B cell (primary cell): ENCODE measurements around the gene RASL11A. TPM values are rescaled to one million over a fixed set of nuclear protein-coding genes. Genes with fewer than 3 reads are reported as not detected.

Source experiments
- ATAC-seq: fragments of 200-7000 bp; cut with Tn5 transposase; one replicate; pipeline ENCODE4 v1.10.0; 2021; ENCODE audit warnings: low read depth, mild to moderate bottlenecking, moderate number of reproducible peaks, moderate library complexity
- CTCF ChIA-PET: fragments of 350-600 bp; sonication (Branson Sonifier 250); formaldehyde crosslinking; loops from one replicate; lab custom pipeline; 2021; ENCODE audit warnings: antibody characterized with exemption, inconsistent platforms; lab: Charles Lee
- POLR2A ChIA-PET: fragments of 350-600 bp; sonication (Branson Sonifier 250); formaldehyde crosslinking; loops from one replicate; lab custom pipeline; 2021; ENCODE audit warnings: antibody characterized with exemption; lab: Charles Lee
- DNase-seq: peaks from one replicate; pipeline ENCODE4 v3.0.0; 2013
- H2AFZ ChIP-seq: 2 replicates; pipeline ENCODE4 v1.6.1; 2012; ENCODE audit warnings: mild to moderate bottlenecking, low read depth, low read length; ENCODE audit not compliant: insufficient read depth, poor library complexity, severe bottlenecking
- H3K27ac ChIP-seq, 2 donors: 1 replicate in 1 of 2; 2 replicates in 1 of 2; pipeline ENCODE4 v1.5.1; 2012 to 2013; ENCODE audit warnings: low read length in 2 of 2, mild to moderate bottlenecking in 2 of 2, moderate library complexity in 1 of 2
- H3K27me3 ChIP-seq, 4 experiments: fragments of 200-600 bp in 1 of 4; sonication (generic) in 1 of 4; replicated peaks in 1 of 4; 1 replicate in 2 of 4; 2 replicates in 2 of 4; pipeline versions ENCODE4 v1.6.1 to v1.7.0; 2013 to 2016; ENCODE audit warnings: low read length in 3 of 4, mild to moderate bottlenecking in 2 of 4, mixed read lengths in 1 of 4, moderate library complexity in 1 of 4; ENCODE audit not compliant: insufficient read depth in 4 of 4, control insufficient read depth in 3 of 4; ENCODE audit errors: control extremely low read depth in 1 of 4
- H3K36me3 ChIP-seq, 2 experiments: replicated peaks in 1 of 2; 1 replicate in 1 of 2; 2 replicates in 1 of 2; pipeline versions ENCODE4 v1.6.1 to v1.7.1; 2013; ENCODE audit warnings: low read length in 1 of 2; ENCODE audit not compliant: insufficient read depth in 2 of 2, control insufficient read depth in 1 of 2; ENCODE audit errors: control extremely low read depth in 1 of 2, extremely low read depth in 1 of 2
- H3K4me1 ChIP-seq, 2 donors: fragments of 200-600 bp in 1 of 2; sonication (generic) in 1 of 2; 1 replicate in 1 of 2; 2 replicates in 1 of 2; pipeline versions ENCODE4 v1.5.1 to v1.6.1; 2013 to 2017; ENCODE audit warnings: low read length in 2 of 2; ENCODE audit not compliant: control insufficient read depth in 2 of 2, insufficient read depth in 2 of 2
- H3K4me2 ChIP-seq: replicated peaks from 2 replicates; pipeline ENCODE3; 2012; ENCODE audit warnings: mild to moderate bottlenecking, low read depth, low read length; ENCODE audit not compliant: poor library complexity, severe bottlenecking
- H3K4me3 ChIP-seq, 5 experiments: fragments of 200-600 bp in 1 of 5; sonication (generic) in 1 of 5; 1 replicate in 3 of 5; 2 replicates in 2 of 5; pipeline versions ENCODE4 v1.5.1 to v1.7.0; 2011 to 2016; ENCODE audit warnings: low read length in 4 of 5, mild to moderate bottlenecking in 4 of 5, low read depth in 2 of 5, control low read depth in 1 of 5, moderate library complexity in 1 of 5; ENCODE audit not compliant: insufficient read depth in 1 of 5; ENCODE audit errors: control extremely low read depth in 1 of 5, extremely low read depth in 1 of 5
- H3K79me2 ChIP-seq: fragments of 200-600 bp; sonication (generic); one replicate; pipeline ENCODE4 v1.6.0; 2016; ENCODE audit warnings: low read length; ENCODE audit not compliant: control insufficient read depth, insufficient read depth
- H3K9ac ChIP-seq: fragments of 200-600 bp; sonication (generic); 2 replicates; pipeline ENCODE4 v1.6.1; 2017; ENCODE audit warnings: mild to moderate bottlenecking, low read length, moderate library complexity
- H3K9me3 ChIP-seq, 3 donors: one replicate each; pipeline versions ENCODE4 v1.6.1 to v1.7.1; 2013; ENCODE audit warnings: low read length in 2 of 3; ENCODE audit not compliant: control insufficient read depth in 2 of 3, insufficient read depth in 1 of 3; ENCODE audit errors: control extremely low read depth in 1 of 3
- H4K20me1 ChIP-seq: 2 replicates; pipeline ENCODE4 v1.6.0; 2012; ENCODE audit warnings: mild to moderate bottlenecking, low read length; ENCODE audit not compliant: insufficient read depth, control insufficient read depth, poor library complexity, severe bottlenecking
- H3K27ac Mint-ChIP-seq: one replicate; pipeline ENCODE4 v1.8.0; 2021; ENCODE audit warnings: mixed read lengths
- H3K27me3 Mint-ChIP-seq: one replicate; pipeline ENCODE4 v1.8.0; 2021; ENCODE audit warnings: mixed read lengths
- H3K4me1 Mint-ChIP-seq: one replicate; pipeline ENCODE4 v1.8.0; 2021; ENCODE audit warnings: mixed read lengths
- H3K4me3 Mint-ChIP-seq: one replicate; pipeline ENCODE4 v1.8.0; 2021; ENCODE audit warnings: mixed read lengths
- H3K9me3 Mint-ChIP-seq: one replicate; pipeline ENCODE4 v1.8.0; 2022; ENCODE audit warnings: mixed read lengths; ENCODE audit not compliant: insufficient read depth
- CTCF ChIP-seq: fragments of 200-600 bp; IDR thresholded peaks from one replicate; pipeline ENCODE4 v1.8.0; 2022; ENCODE audit warnings: antibody characterized with exemption, mild to moderate bottlenecking
- EZH2 ChIP-seq: IDR thresholded peaks from 2 replicates; pipeline ENCODE4 v1.6.1; 2012; ENCODE audit warnings: borderline replicate concordance, low read depth, mild to moderate bottlenecking, moderate library complexity, low read length; ENCODE audit not compliant: insufficient read depth, poor library complexity, severe bottlenecking
- WGBS: methylation state at CpG from one replicate; pipeline ENCODE4 v1.1.5; 2013; ENCODE audit warnings: missing lambda C conversion rate; ENCODE audit not compliant: insufficient coverage; 5-methylcytosine and 5-hydroxymethylcytosine counted together
- intact Hi-C: fragments of 100-400 bp; cut with micrococcal nuclease; formaldehyde crosslinking; loops from one replicate; pipeline ENCODE4 v1.10.0; 2022
- polyA plus RNA-seq: library from polyadenylated mRNA; depleted of rRNA; stranded (reverse); fragments of >200 nt; gene quantifications from 2 replicates; pipeline ENCODE4 v1.2.3, GENCODE V29; 2012
- total RNA-seq, 2 donors: library from RNA; stranded (reverse); fragments of 120-200 nt in 1 of 2; gene quantifications; 1 replicate in 1 of 2; 2 replicates in 1 of 2; pipeline versions ENCODE4 v1.2.3 to v1.2.4, GENCODE V29; 2013 to 2022

RASL11A gene
- total and polyA plus RNA-seq, 2 donors (not counting 1 experiment from before 2014, with no cell fraction given): 0.89 to 4.8 TPM

GRCh38 chr13:27251166-27252091 lies 19.2 kb upstream of the RASL11A start, which contains the start of gene RPL21:
Gene RPL21 (plus strand): TSS chr13:27251558. CDS start chr13:27253777, 2,219 bp downstream.
- no peaks in the 10 kb centered on the region for H3K9me3 ChIP-seq
- Mint-ChIP-seq H3K4me1 (peaks cover 48% of the 10 kb centered on the region), H3K4me3 (peak within 1 kb of the TSS; percentile 95), H3K27me3 (no peaks in the 10 kb centered on the region), H3K27ac (peak within 1 kb of the TSS; percentile 100), H3K9me3 (no peaks in the 10 kb centered on the region)
- POLR2A ChIA-PET: interaction anchor here (0.7 to 1.2 kb wide), 7 partner anchors 8 to 466 kb away, joined by 3 to 5 read pairs (median 3); no protein-coding TSS in a partner anchor
- no peak for TF ChIP-seq CTCF
- TF ChIP-seq EZH2: no peak
- peaks cover 0 to 21% of the 10 kb centered on the region in 2 experiments for H3K36me3 ChIP-seq
- H3K27me3 ChIP-seq: no peaks in the 10 kb centered on the region
- ATAC-seq (peak; percentile 91), DNase-seq (peak; percentile 99)
- peaks cover 16 to 30% of the 10 kb centered on the region in 2 donors for H3K4me1 ChIP-seq
- CTCF ChIA-PET: interaction anchor here (1.0 to 1.1 kb wide), 3 partner anchors 19 to 266 kb away, joined by 3 to 4 read pairs (median 4); partner anchors contain the start of gene RASL11A
- H3K79me2 ChIP-seq: peaks cover 60% of the 10 kb centered on the region
- peak within 1 kb of the TSS; percentile 75 for H2AFZ ChIP-seq
- H3K9ac ChIP-seq: peak within 1 kb of the TSS; percentile 91
- peak within 1 kb of the TSS; percentile 85 to 100 (median 95) for H3K4me3 ChIP-seq
- no peaks in the 10 kb centered on the region for H4K20me1 ChIP-seq
- intact Hi-C loops: loop anchor here (1.0 to 5.0 kb wide), 10 partner anchors 9 to 1964 kb away; partner anchors contain the start of genes GTF3A, LNX2, MTMR6 and NUP58
- under 1% methylated on average over 69 of the region's 69 CpGs for WGBS
- H3K4me2 ChIP-seq: peak within 1 kb of the TSS; percentile 73
- peak within 1 kb of the TSS; percentile 93 to 96 for H3K27ac ChIP-seq
